Endothelial cell (in vitro differentiated cells): ENCODE data around the gene PRDM4. TPM values are rescaled to one million over a fixed set of nuclear protein-coding genes. Genes with fewer than 3 reads are reported as not detected.
A peak's percentile ranks its signal among the peaks of the same experiment; 100 is the strongest.

Source experiments
- DNase-seq: peaks from one replicate; pipeline ENCODE4 v3.0.0; 2021; ENCODE audit warnings: low spot score
- H3K27ac Mint-ChIP-seq: one replicate; pipeline ENCODE4 v1.8.0; 2021; ENCODE audit warnings: mixed read lengths, inconsistent platforms; ENCODE audit not compliant: unreplicated experiment
- H3K27me3 Mint-ChIP-seq: one replicate; pipeline ENCODE4 v1.8.0; 2021; ENCODE audit warnings: mild to moderate bottlenecking, moderate library complexity, mixed read lengths, inconsistent platforms; ENCODE audit not compliant: unreplicated experiment
- H3K36me3 Mint-ChIP-seq: one replicate; pipeline ENCODE4 v1.8.0; 2021; ENCODE audit warnings: mild to moderate bottlenecking, low read depth, mixed read lengths, inconsistent platforms; ENCODE audit not compliant: unreplicated experiment
- H3K4me1 Mint-ChIP-seq: one replicate; pipeline ENCODE4 v1.8.0; 2021; ENCODE audit warnings: mild to moderate bottlenecking, mixed read lengths, inconsistent platforms; ENCODE audit not compliant: unreplicated experiment
- H3K4me3 Mint-ChIP-seq: one replicate; pipeline ENCODE4 v1.8.0; 2021; ENCODE audit warnings: mild to moderate bottlenecking, mixed read lengths, inconsistent platforms; ENCODE audit not compliant: unreplicated experiment
- H3K9me3 Mint-ChIP-seq: one replicate; pipeline ENCODE4 v1.8.0; 2021; ENCODE audit warnings: mixed read lengths, inconsistent platforms; ENCODE audit not compliant: unreplicated experiment
- total RNA-seq: library from RNA; stranded (reverse); fragmentation: NEBNext Ultra II Directional; extraction: Animal tissue kit (Norgen Biotek cat#: 25700); gene quantifications from one replicate; pipeline ENCODE4 v1.2.1, GENCODE V29; 2021; ENCODE audit not compliant: unreplicated experiment
- TF ChIP-seq, protein P1 (sequence below): fragments of 200-600 bp; sonication (generic); IDR thresholded peaks from one replicate; pipeline ENCODE4 v1.5.0; 2021; ENCODE audit warnings: antibody characterized with exemption; ENCODE audit not compliant: unreplicated experiment

PRDM4 gene
- total RNA-seq, 1 donor from 2014 or later, result 23.0 TPM

DNA sequence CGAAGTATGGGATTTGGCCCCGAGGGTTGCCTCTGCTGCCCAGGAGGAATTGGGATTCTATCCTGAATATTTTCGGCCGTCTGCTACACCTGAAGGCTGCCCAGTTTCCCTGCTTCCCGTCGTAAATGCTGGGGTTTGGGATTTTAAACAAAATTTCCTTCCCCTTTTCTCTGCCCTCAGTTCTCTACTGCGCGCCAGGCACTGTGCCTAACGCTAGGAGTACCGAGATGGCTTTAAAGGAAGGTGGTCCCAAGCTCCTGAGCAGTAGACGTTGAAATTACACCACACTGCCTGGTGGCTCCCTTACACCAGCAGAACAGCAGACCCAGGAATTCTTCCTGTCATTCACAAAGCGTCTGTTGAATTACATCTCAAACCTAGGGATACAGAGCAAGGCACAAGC, 566 bp upstream of the PRDM4 start:
- Mint-ChIP-seq H3K4me3 (peak overlapping the region; percentile 90), H3K4me1 (peaks cover 11% of the 10 kb centered on the region), H3K9me3 (no peaks in the 10 kb centered on the region), H3K27me3 (no peaks in the 10 kb centered on the region), H3K27ac (peak overlapping the region; percentile 86), H3K36me3 (peaks cover 3% of the 10 kb centered on the region)
- peak; percentile 12 for DNase-seq
- TF ChIP-seq, protein P1, sequence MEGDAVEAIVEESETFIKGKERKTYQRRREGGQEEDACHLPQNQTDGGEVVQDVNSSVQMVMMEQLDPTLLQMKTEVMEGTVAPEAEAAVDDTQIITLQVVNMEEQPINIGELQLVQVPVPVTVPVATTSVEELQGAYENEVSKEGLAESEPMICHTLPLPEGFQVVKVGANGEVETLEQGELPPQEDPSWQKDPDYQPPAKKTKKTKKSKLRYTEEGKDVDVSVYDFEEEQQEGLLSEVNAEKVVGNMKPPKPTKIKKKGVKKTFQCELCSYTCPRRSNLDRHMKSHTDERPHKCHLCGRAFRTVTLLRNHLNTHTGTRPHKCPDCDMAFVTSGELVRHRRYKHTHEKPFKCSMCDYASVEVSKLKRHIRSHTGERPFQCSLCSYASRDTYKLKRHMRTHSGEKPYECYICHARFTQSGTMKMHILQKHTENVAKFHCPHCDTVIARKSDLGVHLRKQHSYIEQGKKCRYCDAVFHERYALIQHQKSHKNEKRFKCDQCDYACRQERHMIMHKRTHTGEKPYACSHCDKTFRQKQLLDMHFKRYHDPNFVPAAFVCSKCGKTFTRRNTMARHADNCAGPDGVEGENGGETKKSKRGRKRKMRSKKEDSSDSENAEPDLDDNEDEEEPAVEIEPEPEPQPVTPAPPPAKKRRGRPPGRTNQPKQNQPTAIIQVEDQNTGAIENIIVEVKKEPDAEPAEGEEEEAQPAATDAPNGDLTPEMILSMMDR, result no peak

DNA sequence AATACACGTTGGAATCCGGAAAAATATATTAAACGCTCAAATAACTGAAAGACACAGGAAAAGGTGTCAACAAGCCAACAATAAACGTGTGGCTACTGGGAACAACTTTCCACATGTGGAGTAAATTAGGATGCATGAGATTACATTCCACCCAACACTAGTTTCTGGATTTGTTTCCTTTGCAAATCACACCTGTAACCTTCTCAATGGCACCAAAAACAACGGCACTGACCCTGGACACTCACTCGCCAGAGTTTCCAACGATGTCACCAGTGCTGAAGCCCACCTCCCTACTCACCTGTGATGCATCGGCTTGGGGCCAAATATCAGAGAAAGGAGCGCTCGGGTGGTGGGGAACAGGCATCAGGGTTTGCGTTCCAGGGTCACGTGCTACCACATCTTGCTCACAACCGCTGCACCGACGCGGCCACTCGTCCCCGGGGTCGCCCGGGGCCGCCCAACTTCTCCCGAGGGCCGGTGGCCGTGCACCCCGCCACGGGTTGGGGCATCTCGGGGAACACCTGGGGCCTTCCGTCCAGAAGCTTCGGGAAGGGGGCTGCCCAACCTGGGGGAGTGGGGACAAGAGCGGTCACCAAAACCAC, 629 bp downstream of the PRDM4 start:
- TF ChIP-seq, protein P1, result no peak
- Mint-ChIP-seq H3K36me3 (peaks cover 5% of the 10 kb centered on the region), H3K4me1 (peaks cover 11% of the 10 kb centered on the region), H3K9me3 (no peaks in the 10 kb centered on the region), H3K27ac (peak overlapping the region; percentile 91), H3K27me3 (no peaks in the 10 kb centered on the region), H3K4me3 (peak overlapping the region; percentile 96)
- peak; percentile 28 for DNase-seq

DNA sequence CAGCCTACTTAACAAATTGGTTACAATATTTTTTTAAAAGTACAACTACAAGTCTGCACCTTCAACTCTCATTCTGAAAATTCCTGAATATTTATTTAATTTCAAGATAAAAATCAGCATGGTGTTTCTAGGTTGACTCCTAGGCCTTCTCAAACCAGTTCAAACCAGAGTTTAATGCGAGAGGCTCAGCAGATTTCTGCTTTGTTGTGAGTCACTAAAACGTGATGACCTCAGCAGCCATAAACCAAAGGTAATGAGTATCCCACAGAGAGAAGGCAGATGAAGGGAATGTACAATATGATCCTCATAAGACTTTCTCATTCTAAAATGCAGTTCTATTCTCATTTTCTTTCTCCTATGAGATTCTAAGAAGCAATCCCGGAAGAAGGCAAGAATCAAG, 1.5 kb downstream of the PRDM4 start:
- no peak for DNase-seq
- H3K4me1 Mint-ChIP-seq, result peaks cover 11% of the 10 kb centered on the region
- no peaks in the 10 kb centered on the region for H3K27me3 Mint-ChIP-seq
- H3K27ac Mint-ChIP-seq, result no peak overlapping the region
- TF ChIP-seq, protein P1, result no peak
- H3K9me3 Mint-ChIP-seq, result no peaks in the 10 kb centered on the region
- peaks cover 5% of the 10 kb centered on the region for H3K36me3 Mint-ChIP-seq
- peak overlapping the region; percentile 96 for H3K4me3 Mint-ChIP-seq

DNA sequence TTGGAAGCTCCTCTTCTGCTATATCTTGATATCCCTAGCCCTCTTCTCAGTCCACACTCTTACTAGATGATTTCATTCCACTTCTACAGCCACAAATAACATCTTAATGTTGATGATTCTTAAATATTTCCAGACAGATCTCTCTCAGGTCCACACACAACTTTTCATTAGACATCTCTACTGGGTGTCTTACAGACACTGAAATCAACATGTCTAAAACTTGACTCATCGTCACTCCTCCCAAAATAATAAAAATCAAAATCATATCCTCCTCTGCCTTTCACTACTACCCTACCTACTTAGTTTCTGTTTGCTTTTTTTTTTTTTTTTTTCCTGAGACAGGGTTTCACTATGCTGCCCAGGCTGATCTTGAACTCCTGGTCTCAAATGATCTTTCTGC, 11.9 kb downstream of the PRDM4 start:
- TF ChIP-seq, protein P1, result no peak
- no peaks in the 10 kb centered on the region for H3K27me3 Mint-ChIP-seq
- H3K4me3 Mint-ChIP-seq, result no peak overlapping the region
- H3K9me3 Mint-ChIP-seq, result no peaks in the 10 kb centered on the region
- no peak for DNase-seq
- no peaks in the 10 kb centered on the region for H3K4me1 Mint-ChIP-seq
- H3K36me3 Mint-ChIP-seq, result peaks cover 14% of the 10 kb centered on the region
- no peak overlapping the region for H3K27ac Mint-ChIP-seq

DNA sequence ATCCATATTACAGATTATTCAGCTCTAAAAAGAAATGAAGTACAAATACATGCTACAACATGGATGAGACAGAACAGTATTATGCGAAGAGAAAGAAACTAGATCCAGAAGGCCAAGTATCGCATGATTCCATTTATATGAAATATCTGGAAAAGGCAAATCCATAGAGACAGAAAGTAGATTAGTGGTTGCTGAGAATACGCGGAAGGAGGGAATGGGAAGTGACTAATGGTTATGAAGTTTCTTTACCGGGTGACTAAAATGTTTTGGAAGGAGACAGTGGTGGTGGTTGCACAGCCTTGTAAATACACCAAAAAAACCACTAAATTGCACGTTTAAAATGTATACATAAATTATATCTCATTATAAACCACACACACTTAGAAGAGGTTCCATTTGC, 12.5 kb downstream of the PRDM4 start:
- H3K9me3 Mint-ChIP-seq, result no peaks in the 10 kb centered on the region
- H3K27me3 Mint-ChIP-seq, result no peaks in the 10 kb centered on the region
- DNase-seq, result no peak
- TF ChIP-seq, protein P1, result no peak
- H3K4me1 Mint-ChIP-seq, result no peaks in the 10 kb centered on the region
- H3K4me3 Mint-ChIP-seq, result no peak overlapping the region
- no peak overlapping the region for H3K27ac Mint-ChIP-seq
- peaks cover 14% of the 10 kb centered on the region for H3K36me3 Mint-ChIP-seq
